ENCODE data around the gene MOCS1.

The MOCS1 gene

DNA sequence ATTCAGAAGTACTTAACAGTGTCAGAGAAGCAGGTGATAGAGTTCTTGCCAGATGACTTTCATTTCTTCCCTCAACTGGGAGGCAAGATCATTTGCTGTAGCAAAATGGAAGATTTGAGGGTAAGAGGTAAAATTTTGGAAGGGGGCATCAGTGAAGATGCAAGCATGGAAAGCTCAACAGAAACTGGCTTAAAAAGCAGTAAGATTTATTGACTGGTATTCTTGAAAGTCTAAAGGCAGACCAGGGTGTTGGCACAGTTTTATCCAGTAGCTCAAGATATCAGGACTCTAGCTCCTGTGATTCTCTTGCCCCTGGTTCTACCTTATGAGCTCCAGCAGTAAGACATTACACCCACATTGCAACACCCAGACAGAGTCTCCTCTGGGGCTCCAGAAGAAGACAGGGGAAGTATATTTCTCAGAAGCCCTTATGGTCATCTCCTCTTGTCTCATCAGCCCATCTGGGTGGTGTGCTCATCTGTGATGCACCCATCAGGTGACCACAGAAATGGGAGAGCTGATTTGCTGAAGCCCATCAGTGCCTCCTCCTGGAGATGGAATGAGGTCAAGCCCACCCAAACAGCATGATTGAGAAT is 16.0 kb upstream of the MOCS1 start:
- DNase-seq (no peak), ATAC-seq (ENCODE audit: insufficient read depth, low read depth) (no peak)
- no peak overlapping the region for H2AFZ ChIP-seq (ENCODE audit: low read depth, low read length)
- H3K4me3 ChIP-seq (ENCODE audit: low read depth in 1 of 2, low read length in 2 of 2) = no peak overlapping the region
- H4K20me1 ChIP-seq (ENCODE audit: insufficient read depth, low read length) = no peaks in the 10 kb centered on the region
- H3K27ac ChIP-seq (ENCODE audit: low read length) = no peak overlapping the region
- TF ChIP-seq, protein P1, sequence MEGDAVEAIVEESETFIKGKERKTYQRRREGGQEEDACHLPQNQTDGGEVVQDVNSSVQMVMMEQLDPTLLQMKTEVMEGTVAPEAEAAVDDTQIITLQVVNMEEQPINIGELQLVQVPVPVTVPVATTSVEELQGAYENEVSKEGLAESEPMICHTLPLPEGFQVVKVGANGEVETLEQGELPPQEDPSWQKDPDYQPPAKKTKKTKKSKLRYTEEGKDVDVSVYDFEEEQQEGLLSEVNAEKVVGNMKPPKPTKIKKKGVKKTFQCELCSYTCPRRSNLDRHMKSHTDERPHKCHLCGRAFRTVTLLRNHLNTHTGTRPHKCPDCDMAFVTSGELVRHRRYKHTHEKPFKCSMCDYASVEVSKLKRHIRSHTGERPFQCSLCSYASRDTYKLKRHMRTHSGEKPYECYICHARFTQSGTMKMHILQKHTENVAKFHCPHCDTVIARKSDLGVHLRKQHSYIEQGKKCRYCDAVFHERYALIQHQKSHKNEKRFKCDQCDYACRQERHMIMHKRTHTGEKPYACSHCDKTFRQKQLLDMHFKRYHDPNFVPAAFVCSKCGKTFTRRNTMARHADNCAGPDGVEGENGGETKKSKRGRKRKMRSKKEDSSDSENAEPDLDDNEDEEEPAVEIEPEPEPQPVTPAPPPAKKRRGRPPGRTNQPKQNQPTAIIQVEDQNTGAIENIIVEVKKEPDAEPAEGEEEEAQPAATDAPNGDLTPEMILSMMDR (IDR thresholded peaks at IDR 0.05; ENCODE audit: borderline replicate concordance, extremely low read depth, low read length, poor library complexity, severe bottlenecking) = no peak
- no peak for TF ChIP-seq EZH2 (IDR thresholded peaks at IDR 0.05; ENCODE audit: borderline replicate concordance, low read depth, low read length, severe bottlenecking)
- no peak overlapping the region for H3K9ac ChIP-seq (ENCODE audit: low read depth, low read length)
- no peaks in the 10 kb centered on the region for H3K79me2 ChIP-seq (ENCODE audit: insufficient read depth, low read length)
- no peaks in the 10 kb centered on the region for H3K9me3 ChIP-seq (ENCODE audit: insufficient read depth, low read length, severe bottlenecking)
- H3K4me1 ChIP-seq (ENCODE audit: insufficient read depth, low read length) = no peaks in the 10 kb centered on the region
- H3K27me3 ChIP-seq (ENCODE audit: insufficient read depth, low read length, poor library complexity) = no peaks in the 10 kb centered on the region
- H3K4me2 ChIP-seq (ENCODE audit: insufficient read depth, low read length) = no peak overlapping the region
- H3K36me3 ChIP-seq (ENCODE audit: insufficient read depth, low read length) = no peaks in the 10 kb centered on the region

DNA sequence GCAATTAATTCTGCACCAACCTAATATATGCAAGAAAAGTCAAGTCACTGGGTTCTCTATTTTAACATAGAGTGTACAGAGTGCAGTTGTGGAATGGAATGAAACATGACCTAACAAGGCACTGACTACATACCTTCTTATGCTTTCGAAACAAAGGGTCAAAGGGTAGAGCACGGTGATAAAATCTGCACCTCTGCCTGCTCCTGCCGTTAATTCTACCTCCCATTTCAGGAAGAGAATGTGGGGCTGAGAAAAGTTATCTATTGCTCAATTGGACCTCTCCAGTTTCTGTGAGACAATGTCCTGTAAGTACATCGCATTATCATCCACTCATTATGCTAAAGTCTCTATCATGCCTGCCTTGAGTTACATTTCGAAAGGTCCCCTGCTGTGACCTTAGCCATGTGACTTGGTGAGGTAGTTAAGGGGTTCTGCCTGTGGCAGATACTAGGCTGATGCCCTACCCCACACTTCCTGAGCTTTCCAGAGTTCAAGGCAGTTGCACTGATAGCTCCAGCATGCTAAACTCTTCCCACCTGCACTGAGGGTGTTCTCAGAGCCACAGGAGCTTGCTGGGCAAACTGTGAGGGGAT is 14.0 kb upstream of the MOCS1 start:
- no peaks in the 10 kb centered on the region for H3K27me3 ChIP-seq (ENCODE audit: insufficient read depth, low read length, poor library complexity)
- H3K4me1 ChIP-seq (ENCODE audit: insufficient read depth, low read length) = no peaks in the 10 kb centered on the region
- no peaks in the 10 kb centered on the region for H3K36me3 ChIP-seq (ENCODE audit: insufficient read depth, low read length)
- H3K9me3 ChIP-seq (ENCODE audit: insufficient read depth, low read length, severe bottlenecking) = no peaks in the 10 kb centered on the region
- ATAC-seq (ENCODE audit: insufficient read depth, low read depth) (no peak), DNase-seq (no peak)
- no peak overlapping the region for H3K27ac ChIP-seq (ENCODE audit: low read length)
- no peak overlapping the region for H3K4me3 ChIP-seq (ENCODE audit: low read depth in 1 of 2, low read length in 2 of 2)
- H3K79me2 ChIP-seq (ENCODE audit: insufficient read depth, low read length) = no peaks in the 10 kb centered on the region
- no peak overlapping the region for H3K9ac ChIP-seq (ENCODE audit: low read depth, low read length)
- H2AFZ ChIP-seq (ENCODE audit: low read depth, low read length) = no peak overlapping the region
- no peak overlapping the region for H3K4me2 ChIP-seq (ENCODE audit: insufficient read depth, low read length)
- TF ChIP-seq EZH2 (IDR thresholded peaks at IDR 0.05; ENCODE audit: borderline replicate concordance, low read depth, low read length, severe bottlenecking) = no peak
- TF ChIP-seq, protein P1 (IDR thresholded peaks at IDR 0.05; ENCODE audit: borderline replicate concordance, extremely low read depth, low read length, poor library complexity, severe bottlenecking) = no peak
- H4K20me1 ChIP-seq (ENCODE audit: insufficient read depth, low read length) = no peaks in the 10 kb centered on the region

DNA sequence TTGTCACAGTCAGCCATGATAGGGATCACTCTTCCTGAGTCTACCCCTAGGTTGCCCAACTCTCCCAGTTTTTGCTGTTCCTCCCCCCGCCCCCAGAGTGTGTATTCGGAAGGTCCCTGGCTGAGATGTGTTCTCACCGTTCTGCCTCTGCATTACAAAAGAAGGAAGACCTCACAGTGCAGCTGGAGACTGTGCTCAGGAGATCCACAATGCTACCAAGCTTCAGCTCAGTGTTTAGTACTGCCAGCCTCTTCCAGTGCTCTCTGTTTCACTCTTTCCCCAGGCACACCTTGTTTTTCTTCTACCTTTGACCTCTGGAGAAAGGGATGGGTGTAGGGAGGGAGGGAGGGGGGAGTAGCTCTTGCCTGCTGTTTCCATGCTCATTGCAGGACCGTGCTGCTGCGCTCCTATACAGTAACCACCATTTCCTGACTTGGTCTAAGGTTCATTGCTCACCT is 13.4 kb upstream of the MOCS1 start:
- H3K4me1 ChIP-seq (ENCODE audit: insufficient read depth, low read length) = no peaks in the 10 kb centered on the region
- H3K27me3 ChIP-seq (ENCODE audit: insufficient read depth, low read length, poor library complexity) = no peaks in the 10 kb centered on the region
- H3K36me3 ChIP-seq (ENCODE audit: insufficient read depth, low read length) = no peaks in the 10 kb centered on the region
- no peak overlapping the region for H3K27ac ChIP-seq (ENCODE audit: low read length)
- no peaks in the 10 kb centered on the region for H4K20me1 ChIP-seq (ENCODE audit: insufficient read depth, low read length)
- H3K4me3 ChIP-seq (ENCODE audit: low read depth in 1 of 2, low read length in 2 of 2) = no peak overlapping the region
- H3K9ac ChIP-seq (ENCODE audit: low read depth, low read length) = no peak overlapping the region
- H3K4me2 ChIP-seq (ENCODE audit: insufficient read depth, low read length) = no peak overlapping the region
- TF ChIP-seq, protein P1 (IDR thresholded peaks at IDR 0.05; ENCODE audit: borderline replicate concordance, extremely low read depth, low read length, poor library complexity, severe bottlenecking) = no peak
- no peak for TF ChIP-seq EZH2 (IDR thresholded peaks at IDR 0.05; ENCODE audit: borderline replicate concordance, low read depth, low read length, severe bottlenecking)
- H3K79me2 ChIP-seq (ENCODE audit: insufficient read depth, low read length) = no peaks in the 10 kb centered on the region
- no peak for ATAC-seq (ENCODE audit: insufficient read depth, low read depth)
- no peaks in the 10 kb centered on the region for H3K9me3 ChIP-seq (ENCODE audit: insufficient read depth, low read length, severe bottlenecking)
- DNase-seq = no peak
- no peak overlapping the region for H2AFZ ChIP-seq (ENCODE audit: low read depth, low read length)

Measured in DND-41 (cell line).